HG02610 (cell line): ENCODE measurements around the gene SPATA31D1.

Experiments
- ATAC-seq: cut with Tn5 transposase; IDR thresholded peaks from one replicate; pipeline ENCODE4 v1.9.1; 2021; ENCODE audit warnings: mild to moderate bottlenecking, moderate library complexity; ENCODE audit not compliant: unreplicated experiment

SPATA31D1 gene

GRCh38 chr9:82020331-82020730 lies 31.8 kb downstream of the SPATA31D1 start:
- no peak for ATAC-seq

GRCh38 chr9:82021198-82021597 lies 32.6 kb downstream of the SPATA31D1 start:
- no peak for ATAC-seq

DNA sequence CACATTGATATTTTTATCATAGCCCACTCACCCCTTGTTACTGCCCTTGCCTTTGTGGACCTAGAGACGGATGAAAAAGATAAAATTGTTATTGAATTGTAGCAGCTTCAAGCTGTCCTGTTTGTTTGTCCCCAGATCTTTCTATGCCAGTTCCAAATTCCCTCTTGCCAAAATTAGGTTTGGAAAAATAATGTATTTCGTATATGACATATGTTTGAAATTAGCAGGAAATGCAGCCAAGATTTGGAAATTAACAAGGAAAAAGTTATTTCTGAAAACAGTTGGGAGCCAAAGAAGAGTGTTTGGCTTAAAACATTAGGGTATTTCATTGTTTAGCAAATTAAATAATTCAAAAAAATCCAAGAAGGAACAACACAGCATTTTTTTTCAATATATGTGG lies 33.5 kb downstream of the SPATA31D1 start:
- ATAC-seq, result no peak

- no peak for ATAC-seq
These were observed 36.3 kb downstream of the SPATA31D1 start for GRCh38 chr9:82024908-82025307.

DNA sequence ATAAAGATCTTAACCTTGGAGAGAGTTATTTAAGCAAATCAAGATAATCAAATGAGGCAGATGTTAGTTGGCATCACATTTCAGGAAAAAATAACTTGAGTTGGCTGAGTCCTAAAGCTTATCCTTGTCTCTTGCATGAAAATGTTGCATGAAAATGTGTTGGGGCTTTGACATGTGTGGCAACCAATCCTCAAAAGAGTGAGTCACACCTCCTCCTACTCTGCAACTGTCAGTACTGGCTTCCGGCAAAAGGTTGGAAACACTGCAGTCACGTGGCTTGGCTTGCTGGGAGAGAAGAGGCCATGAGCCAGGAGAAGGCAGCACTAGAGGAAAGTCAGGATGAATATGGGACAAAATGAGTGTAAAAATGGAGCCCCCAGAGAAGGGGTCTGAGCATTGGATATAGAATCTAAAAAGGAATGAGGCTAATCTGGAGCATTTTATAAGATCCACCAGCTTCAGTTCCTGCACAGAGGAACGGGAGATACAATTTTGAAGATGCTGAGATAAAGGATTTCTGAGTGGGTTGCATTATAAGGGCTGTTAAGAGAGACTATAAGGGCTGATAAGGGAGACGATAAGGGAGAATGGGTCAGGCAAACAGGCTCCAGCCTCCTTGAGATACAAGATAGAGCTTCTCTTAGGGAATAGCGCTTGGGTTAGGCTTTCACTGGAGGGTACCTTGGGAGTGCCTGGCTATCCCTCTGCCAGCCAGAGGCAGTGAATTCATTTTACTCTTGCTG lies 43.1 kb downstream of the SPATA31D1 start:
- ATAC-seq, result no peak

DNA sequence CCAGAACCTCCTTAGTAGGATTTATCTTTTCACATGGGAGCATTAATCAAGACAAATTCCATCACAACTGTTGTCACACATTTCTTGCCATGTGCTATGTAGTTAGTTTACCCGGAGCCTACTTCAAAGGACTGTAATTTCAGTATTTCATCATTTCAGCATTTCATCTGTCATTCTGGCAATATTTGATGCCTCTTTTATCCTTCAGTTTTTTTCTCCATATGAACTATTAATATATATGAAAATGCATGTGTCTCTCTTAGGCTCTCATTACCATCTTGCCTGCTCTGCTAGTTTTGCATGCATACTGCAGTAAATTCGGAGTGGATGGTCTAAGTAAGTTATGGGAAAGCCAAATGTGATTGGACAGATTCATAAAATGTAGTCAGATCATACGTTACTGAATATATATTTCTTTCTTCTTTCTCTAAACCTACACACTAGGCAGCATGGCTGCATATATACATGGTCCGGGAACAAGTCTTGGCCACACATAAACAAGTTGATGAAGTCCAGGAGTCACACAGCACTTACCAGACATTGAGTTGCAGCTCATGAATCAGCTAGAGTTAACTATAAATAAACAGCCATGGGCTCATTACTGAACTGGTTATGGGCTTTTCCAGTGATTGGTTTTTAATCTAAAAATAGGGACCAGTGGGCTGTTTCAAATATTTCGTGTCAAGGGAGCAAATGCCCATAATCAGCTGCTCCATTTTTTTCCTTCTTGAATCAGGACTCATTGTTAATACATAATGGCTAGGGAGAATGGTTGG lies 46.6 kb downstream of the SPATA31D1 start:
- no peak for ATAC-seq

GRCh38 chr9:82036086-82036485 lies 47.5 kb downstream of the SPATA31D1 start:
- ATAC-seq, result no peak

DNA sequence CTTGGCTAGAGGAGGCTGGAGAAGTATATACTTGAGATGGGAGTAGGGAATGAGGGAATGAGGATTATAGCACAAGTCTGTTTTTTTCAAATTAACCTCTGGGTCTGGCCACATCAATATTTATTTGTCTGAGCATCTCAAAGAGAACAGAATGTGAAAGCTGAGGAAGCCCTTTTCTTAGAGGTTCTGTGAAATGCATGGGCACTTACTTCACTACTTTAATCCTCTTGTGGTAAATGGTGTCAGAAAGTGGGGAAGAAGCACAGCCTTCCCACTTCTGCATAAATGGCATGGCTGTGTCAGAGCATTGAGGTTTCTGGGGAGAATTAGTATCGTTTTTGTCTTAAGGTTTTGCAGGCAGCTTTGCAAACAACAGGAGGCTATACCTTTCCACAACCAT lies 48.6 kb downstream of the SPATA31D1 start:
- no peak for ATAC-seq

DNA sequence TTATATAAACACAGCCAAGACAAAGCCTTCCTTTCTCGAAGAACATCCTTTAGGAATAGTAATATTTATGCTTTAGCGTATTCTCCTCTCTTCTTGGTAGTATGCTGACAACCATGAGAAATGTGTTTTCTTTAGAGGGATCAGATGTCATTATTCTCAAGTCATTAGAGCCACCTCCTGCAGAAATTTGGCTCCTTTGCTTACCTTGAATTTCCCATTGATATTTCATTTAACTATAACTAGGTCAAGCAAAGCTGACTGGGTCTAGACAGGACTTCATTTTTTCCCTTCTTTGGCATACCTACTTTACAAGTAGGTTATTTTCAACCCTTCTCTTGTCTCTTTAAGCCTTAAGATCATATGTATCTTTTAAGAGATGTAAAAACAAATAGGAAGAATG lies 50.3 kb downstream of the SPATA31D1 start:
- no peak for ATAC-seq
